ENCODE measurements around the gene ELOVL6. TPM values are rescaled to one million over a fixed set of nuclear protein-coding genes. Genes with fewer than 3 reads are reported as not detected.
A peak's percentile ranks its signal among the peaks of the same experiment; 100 is the strongest.

The ELOVL6 gene
- total and polyA plus RNA-seq, 9 of the 15 experiments (the other 6 are each of a cell fraction or from before 2014, with no cell fraction given) = 18.3 to 82.6 (median 46.0) TPM

GRCh38 chr4:110134269-110134869 is 64.0 kb downstream of the ELOVL6 start (continued):
- TF ChIP-seq ZNF280A (IDR thresholded peaks at IDR 0.05; ENCODE audit: low read depth, partially characterized antibody) = no peak

- ChIA-PET CTCF (ENCODE audit: low intra/inter-chr PET ratio) (no interaction called here), POLR2A (no interaction called here)
- intact Hi-C loops (cut with micrococcal nuclease) = no loop called here
- Histone ChIP-seq H3K9ac (ENCODE audit: insufficient read depth in 1 of 2, low read depth in 2 of 2, low read length in 2 of 2) (no peak overlapping the region), H3K36me3 (ENCODE audit: control insufficient read depth, insufficient read depth, low read length) (peaks cover 66% of the 10 kb centered on the region), H3K79me2 (ENCODE audit: control insufficient read depth, insufficient read depth, low read length) (peaks cover 31% of the 10 kb centered on the region), H3K27ac (ENCODE audit: extremely low read depth, low read depth, low read length) (no peak overlapping the region), H3K4me2 (ENCODE audit: insufficient read depth, low read length) (no peak overlapping the region), H3K9me3 (replicated peaks; ENCODE audit: control insufficient read depth, insufficient read depth, low read depth, low read length) (no peaks in the 10 kb centered on the region), H3K4me1 (replicated peaks in 1 of 2; ENCODE audit: control insufficient read depth in 2 of 2, insufficient read depth in 2 of 2, low read length in 2 of 2) (peaks cover 0 to 6% of the 10 kb centered on the region in 2 experiments; a peak in 2 of 5 replicates), H3K27me3 (ENCODE audit: control insufficient read depth in 2 of 2, insufficient read depth in 2 of 2, low read length in 2 of 2) (no peaks in the 10 kb centered on the region), H3K4me3 (no peak overlapping the region), H2AFZ (ENCODE audit: low read depth, low read length) (no peak overlapping the region), H4K20me1 (replicated peaks; ENCODE audit: control insufficient read depth, insufficient read depth, low read length) (peaks cover 5% of the 10 kb centered on the region), H3K9me1 (ENCODE audit: control insufficient read depth, insufficient read depth, low read length) (no peaks in the 10 kb centered on the region)
- WGBS (ENCODE audit: insufficient coverage, low coverage, missing lambda C conversion rate) = 84% methylated on average over 6 of the region's 6 CpGs
- DNase-seq (ENCODE audit: extremely low read depth in 1 of 4, low spot score in 3 of 4) (no peak), ATAC-seq (no peak), FAIRE-seq (no peak)
- no TSS peak for BruUV-seq (replicated peaks)
- TF ChIP-seq WHSC1 (IDR thresholded peaks at IDR 0.05; ENCODE audit: low read length) = no peak
- TF ChIP-seq HNRNPUL1 (IDR thresholded peaks at IDR 0.05; ENCODE audit: low read length) = no peak
- TF ChIP-seq ESRRB (CRISPR knock-in tag; IDR thresholded peaks at IDR 0.05; ENCODE audit: borderline replicate concordance) = no peak
- no peak for TF ChIP-seq TEAD4 (IDR thresholded peaks at IDR 0.05; ENCODE audit: low read length)
- TF ChIP-seq TEAD4 (CRISPR knock-in tag; IDR thresholded peaks at IDR 0.05; ENCODE audit: borderline replicate concordance) = no peak
- TF ChIP-seq ID3 (CRISPR knock-in tag; IDR thresholded peaks at IDR 0.05) = no peak
- no peak for TF ChIP-seq ID3 (tag; IDR thresholded peaks at IDR 0.05)
- TF ChIP-seq TEAD2 (tag; IDR thresholded peaks at IDR 0.05) = no peak
- no peak for TF ChIP-seq TCF7 (IDR thresholded peaks at IDR 0.05; ENCODE audit: borderline replicate concordance)
- TF ChIP-seq ZNF589 (CRISPR knock-in tag; IDR thresholded peaks at IDR 0.05; ENCODE audit: low read depth) = no peak
- TF ChIP-seq SOX6 (IDR thresholded peaks at IDR 0.05) = peak; percentile 21; the same call in 1 of the 2 replicates
- in situ Hi-C loops (cut with MboI) = no loop called here
Observed at GRCh38 chr4:110132816-110133719, 65.3 kb downstream of the ELOVL6 start.
